ENCODE measurements around the gene AHCY. TPM values are rescaled to one million over a fixed set of nuclear protein-coding genes. Genes with fewer than 3 reads are reported as not detected.

Gene AHCY
- total RNA-seq, 2 experiments from 2014 or later: 183 to 189 TPM

DNA sequence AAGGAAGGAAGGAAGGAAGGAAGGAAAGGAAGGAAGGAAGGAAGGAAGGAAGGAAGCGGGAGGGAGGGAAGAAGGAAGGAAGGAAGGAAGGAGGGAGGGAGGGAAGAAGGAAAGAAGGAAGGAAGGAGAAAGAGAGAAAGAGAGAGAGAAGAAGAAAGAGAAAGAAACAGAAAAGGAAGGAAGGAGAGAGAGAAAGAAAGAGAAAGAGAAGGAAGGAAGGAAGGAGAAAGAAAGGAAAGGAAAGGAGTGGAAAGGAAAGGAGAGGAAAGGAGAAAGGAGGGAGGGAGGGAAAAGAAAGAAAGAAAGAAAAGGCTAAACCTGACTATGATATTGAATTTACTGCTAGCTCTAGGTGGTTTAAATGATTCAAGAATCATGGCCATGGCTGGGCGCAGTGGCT, 67.3 kb downstream of the AHCY start:
- no peaks in the 10 kb centered on the region for H3K36me3 Mint-ChIP-seq (ENCODE audit: low read depth)
- ATAC-seq: no peak
- H3K27ac Mint-ChIP-seq: no peak overlapping the region
- intact Hi-C loops (cut with DNase I, micrococcal nuclease): no loop called here
- POLR2A ChIA-PET: no interaction called here
- H3K27me3 Mint-ChIP-seq: no peaks in the 10 kb centered on the region
- DNase-seq: no peak
- peaks cover 9% of the 10 kb centered on the region for H3K4me1 Mint-ChIP-seq
- CTCF ChIA-PET: interaction anchor here (1.1 kb wide), 1 partner anchor 10 kb away, joined by 3 read pairs; no protein-coding TSS in a partner anchor
- no peak overlapping the region for H3K4me3 Mint-ChIP-seq
- H3K9me3 Mint-ChIP-seq (ENCODE audit: low read depth): peaks cover 10% of the 10 kb centered on the region

DNA sequence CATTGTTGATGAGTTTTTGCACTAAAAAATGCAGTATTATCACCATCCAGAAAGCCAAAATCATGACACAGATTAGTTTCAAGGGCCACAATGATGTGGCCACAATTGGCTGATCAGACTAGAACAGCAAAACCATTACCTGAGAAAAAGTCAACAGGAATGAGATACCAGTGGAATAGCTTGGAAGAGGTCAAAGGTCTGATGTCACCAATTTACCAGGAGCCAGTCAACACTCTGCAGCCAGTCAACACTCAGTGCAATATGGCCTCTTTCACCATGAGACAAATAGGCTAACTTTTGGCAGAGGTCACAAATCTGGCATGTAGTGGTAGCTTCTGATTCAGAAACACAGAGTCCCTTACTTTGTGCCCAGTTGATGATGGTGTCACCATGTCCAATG, 69.5 kb downstream of the AHCY start:
- DNase-seq (no peak), ATAC-seq (no peak)
- H3K9me3 Mint-ChIP-seq (ENCODE audit: low read depth): peaks cover 10% of the 10 kb centered on the region
- ChIA-PET POLR2A (no interaction called here), CTCF (interaction anchor here (0.6 to 1.0 kb wide), 2 partner anchors 9 to 452 kb away, joined by 3 read pairs; no protein-coding TSS in a partner anchor)
- H3K4me1 Mint-ChIP-seq: no peaks in the 10 kb centered on the region
- no peak overlapping the region for H3K27ac Mint-ChIP-seq
- H3K27me3 Mint-ChIP-seq: no peaks in the 10 kb centered on the region
- no peaks in the 10 kb centered on the region for H3K36me3 Mint-ChIP-seq (ENCODE audit: low read depth)
- no peak overlapping the region for H3K4me3 Mint-ChIP-seq
- intact Hi-C loops (cut with DNase I, micrococcal nuclease): no loop called here

DNA sequence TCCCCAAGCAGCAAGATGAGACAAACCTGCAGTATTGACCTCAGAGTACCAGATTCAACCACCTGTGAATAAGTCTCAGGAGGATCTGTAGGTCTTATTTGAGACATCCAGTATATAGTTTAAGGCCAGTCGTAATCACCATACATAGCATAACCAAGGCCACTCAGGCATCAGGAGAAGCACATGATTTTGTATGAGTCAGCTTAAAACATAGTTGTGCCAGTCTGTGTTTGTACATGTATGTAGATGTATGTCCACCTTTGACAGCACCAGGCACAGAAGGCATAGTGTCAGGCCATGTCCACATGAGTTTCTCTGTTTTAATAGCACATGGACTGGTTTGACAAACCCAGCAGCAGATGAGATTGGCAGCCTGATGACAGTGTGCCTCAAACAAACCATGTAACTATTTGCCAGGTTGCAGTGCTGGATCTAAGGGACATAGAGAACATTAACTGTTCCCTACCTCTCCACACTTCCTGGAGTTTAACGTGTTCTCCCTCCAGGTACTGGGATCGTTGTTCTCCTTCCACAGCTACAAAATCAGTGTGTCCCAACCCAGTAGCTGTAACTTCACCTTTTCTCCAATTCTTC, 70.6 kb downstream of the AHCY start:
- POLR2A ChIA-PET: no interaction called here
- Mint-ChIP-seq H3K27ac (no peak overlapping the region), H3K9me3 (ENCODE audit: low read depth) (peaks cover 3% of the 10 kb centered on the region), H3K36me3 (ENCODE audit: low read depth) (no peaks in the 10 kb centered on the region), H3K27me3 (no peaks in the 10 kb centered on the region), H3K4me3 (no peak overlapping the region), H3K4me1 (no peaks in the 10 kb centered on the region)
- no peak for ATAC-seq
- no peak for DNase-seq
- intact Hi-C loops (cut with DNase I, micrococcal nuclease): no loop called here
- CTCF ChIA-PET: interaction anchor here (0.6 to 2.1 kb wide), 3 partner anchors 8 to 10 kb away, joined by 3 to 4 read pairs (median 3); no protein-coding TSS in a partner anchor

DNA sequence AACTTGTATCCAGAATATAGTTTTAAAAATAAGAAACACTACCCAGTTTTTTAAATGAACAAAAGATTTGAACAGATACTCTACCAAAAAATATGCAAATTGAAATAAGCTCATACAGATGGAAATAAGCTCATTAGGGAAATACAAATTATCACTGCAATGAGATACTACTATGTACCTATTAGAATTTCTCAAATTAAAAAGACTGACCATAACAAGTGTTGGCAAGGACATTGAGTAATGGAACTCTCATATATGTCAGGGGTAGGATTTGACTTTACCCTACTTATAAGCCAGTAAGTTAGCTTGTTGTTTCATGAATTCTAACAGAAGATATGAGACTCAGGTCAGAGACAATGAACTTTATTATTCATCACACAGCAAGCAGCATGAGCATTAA, 71.5 kb downstream of the AHCY start:
- no peaks in the 10 kb centered on the region for H3K27me3 Mint-ChIP-seq
- ATAC-seq (no peak), DNase-seq (no peak)
- no peak overlapping the region for H3K27ac Mint-ChIP-seq
- CTCF ChIA-PET: interaction anchor here (0.8 to 2.1 kb wide), 2 partner anchors 9 to 24 kb away, joined by 4 read pairs; no protein-coding TSS in a partner anchor
- intact Hi-C loops (cut with DNase I, micrococcal nuclease): no loop called here
- H3K9me3 Mint-ChIP-seq (ENCODE audit: low read depth): no peaks in the 10 kb centered on the region
- no peaks in the 10 kb centered on the region for H3K4me1 Mint-ChIP-seq
- no peaks in the 10 kb centered on the region for H3K36me3 Mint-ChIP-seq (ENCODE audit: low read depth)
- no peak overlapping the region for H3K4me3 Mint-ChIP-seq
- POLR2A ChIA-PET: no interaction called here

Other genes with a start within 250 kb of the AHCY start
- gene EIF2S2, start 191.1 kb downstream of the AHCY start, total RNA-seq: 100 to 1,000 TPM; 179 to 187 TPM
- gene ASIP, start 61.9 kb downstream of the AHCY start, total RNA-seq: not detected
- gene ITCH, start 59.9 kb upstream of the AHCY start, total RNA-seq: 10 to 100 TPM; 41.4 to 43.5 TPM
- 100 to 1,000 TPM in 1 of 2 experiments, 10 to 100 TPM in 1; 83.5 to 122 TPM for gene DYNLRB1, start 213.1 kb upstream of the AHCY start, total RNA-seq

Data from activated CD4-positive, alpha-beta T cell treated with anti-CD3 and anti-CD28 coated beads for 36 hours (primary cell).